Tibial artery (tissue), 4 donors: ENCODE data around the gene EFCAB14.
"Not testable (repeated sequence)": the region's sequence is repeated elsewhere in the genome, so short reads cannot be mapped to it uniquely, and the experiment has no call there.

ENCODE experiments used
- DNase-seq, 2 donors: peaks; one replicate each; pipeline ENCODE4 v3.0.0-alpha.2; 2019
- H3K27ac ChIP-seq, 2 donors: fragments of 200-600 bp; sonication (generic) in 1 of 2; 1 replicate in 1 of 2; 2 replicates in 1 of 2; pipeline ENCODE4 v1.5.1; 2018 to 2019; ENCODE audit warnings: mild to moderate bottlenecking in 1 of 2
- H3K27me3 ChIP-seq, 2 donors: fragments of 200-600 bp; sonication (generic) in 1 of 2; one replicate each; pipeline versions ENCODE4 v1.5.1 to v1.6.0; 2016 to 2019
- H3K36me3 ChIP-seq, 3 donors: fragments of 200-600 bp; sonication (generic) in 2 of 3; one replicate each; pipeline ENCODE4 v1.5.1; 2016 to 2019; ENCODE audit warnings: mild to moderate bottlenecking in 2 of 3
- H3K4me1 ChIP-seq, 4 donors: fragments of 200-600 bp; sonication (generic) in 2 of 4; 1 replicate in 3 of 4; 2 replicates in 1 of 4; pipeline ENCODE4 v1.5.1; 2016 to 2019
- H3K4me3 ChIP-seq, 2 donors: fragments of 200-600 bp; sonication (generic) in 1 of 2; 1 replicate in 1 of 2; 2 replicates in 1 of 2; pipeline ENCODE4 v1.5.1; 2018 to 2019; ENCODE audit warnings: mild to moderate bottlenecking in 2 of 2
- H3K9me3 ChIP-seq, 3 donors: fragments of 200-600 bp; sonication (generic) in 1 of 3; one replicate each; pipeline ENCODE4 v1.5.1; 2016 to 2019
- CTCF ChIP-seq, 2 experiments: fragments of 200-600 bp in 1 of 2; fragments of 450-650 bp in 1 of 2; IDR thresholded peaks; one replicate each; pipeline ENCODE4 v1.5.1; 2017 to 2019; ENCODE audit warnings: antibody characterized with exemption in 2 of 2, mild to moderate bottlenecking in 1 of 2, moderate library complexity in 1 of 2
- intact Hi-C: fragments of 100-400 bp; cut with DNase I; formaldehyde crosslinking; loops from one replicate; pipeline ENCODE4 v1.15.0; 2023; ENCODE audit warnings: low total_unique reads

The EFCAB14 gene

GRCh38 chr1:46705408-46705807 is 13.5 kb downstream of the EFCAB14 start:
- H3K9me3 ChIP-seq, result no peaks in the 10 kb centered on the region
- no peak overlapping the region for H3K4me3 ChIP-seq
- no peak for DNase-seq
- H3K27ac ChIP-seq, result no peak overlapping the region
- intact Hi-C loops, result no loop called here
- H3K36me3 ChIP-seq, result peaks cover 53 to 90% (median 58%) of the 10 kb centered on the region in 3 donors
- no peaks in the 10 kb centered on the region for H3K27me3 ChIP-seq
- H3K4me1 ChIP-seq, result no peaks in the 10 kb centered on the region
- no peak for TF ChIP-seq CTCF (IDR thresholded peaks at IDR 0.05)

GRCh38 chr1:46703927-46704641 is 14.8 kb downstream of the EFCAB14 start:
- peaks cover 48 to 83% (median 58%) of the 10 kb centered on the region in 3 donors for H3K36me3 ChIP-seq
- no peak overlapping the region for H3K4me3 ChIP-seq
- H3K27me3 ChIP-seq, result no peaks in the 10 kb centered on the region
- TF ChIP-seq CTCF (IDR thresholded peaks at IDR 0.05), result no peak
- H3K27ac ChIP-seq, result no peak overlapping the region
- intact Hi-C loops, result no loop called here
- no peaks in the 10 kb centered on the region for H3K4me1 ChIP-seq
- DNase-seq, result no peak
- no peaks in the 10 kb centered on the region for H3K9me3 ChIP-seq

- Histone ChIP-seq H3K27me3 (no peaks in the 10 kb centered on the region), H3K4me3 (no peak overlapping the region), H3K9me3 (no peaks in the 10 kb centered on the region), H3K36me3 (peaks cover 29 to 64% (median 47%) of the 10 kb centered on the region in 3 donors), H3K4me1 (no peaks in the 10 kb centered on the region), H3K27ac (no peak overlapping the region)
- TF ChIP-seq CTCF (IDR thresholded peaks at IDR 0.05), result no peak
- DNase-seq, result no peak
- intact Hi-C loops, result no loop called here
Measured at GRCh38 chr1:46699666-46700065, 19.2 kb downstream of the EFCAB14 start.

- no peak for TF ChIP-seq CTCF (IDR thresholded peaks at IDR 0.05)
- peaks cover 19 to 42% (median 21%) of the 10 kb centered on the region in 3 donors for H3K36me3 ChIP-seq
- DNase-seq, result no peak
- no peak overlapping the region for H3K27ac ChIP-seq
- no peaks in the 10 kb centered on the region for H3K27me3 ChIP-seq
- peaks cover 0 to 6% (median 0%) of the 10 kb centered on the region in 4 donors for H3K4me1 ChIP-seq
- H3K4me3 ChIP-seq, result no peak overlapping the region
- no peaks in the 10 kb centered on the region for H3K9me3 ChIP-seq
- intact Hi-C loops, result no loop called here
Measured at GRCh38 chr1:46697053-46697452, 21.9 kb downstream of the EFCAB14 start.

- intact Hi-C loops, H3K4me1 ChIP-seq, H3K27me3 ChIP-seq, DNase-seq, H3K4me3 ChIP-seq, H3K9me3 ChIP-seq, H3K27ac ChIP-seq: not testable (repeated sequence)
- H3K36me3 ChIP-seq, result peaks cover 34 to 50% (median 43%) of the 10 kb centered on the region in 3 donors
Measured at GRCh38 chr1:46694676-46695075, 24.2 kb downstream of the EFCAB14 start.

- no peaks in the 10 kb centered on the region for H3K27me3 ChIP-seq
- intact Hi-C loops, result no loop called here
- peaks cover 0 to 6% (median 0%) of the 10 kb centered on the region in 4 donors for H3K4me1 ChIP-seq
- DNase-seq, result no peak
- H3K27ac ChIP-seq, result no peak overlapping the region
- no peaks in the 10 kb centered on the region for H3K9me3 ChIP-seq
- H3K4me3 ChIP-seq, result no peak overlapping the region
- peaks cover 50 to 60% (median 53%) of the 10 kb centered on the region in 3 donors for H3K36me3 ChIP-seq
- TF ChIP-seq CTCF (IDR thresholded peaks at IDR 0.05), result no peak
Measured at GRCh38 chr1:46692811-46693770, 25.8 kb downstream of the EFCAB14 start.
